ENCODE measurements around the gene COPRS.
"Not testable (repeated sequence)": the region's sequence is repeated elsewhere in the genome, so short reads cannot be mapped to it uniquely, and the experiment has no call there.

Gene COPRS

DNA sequence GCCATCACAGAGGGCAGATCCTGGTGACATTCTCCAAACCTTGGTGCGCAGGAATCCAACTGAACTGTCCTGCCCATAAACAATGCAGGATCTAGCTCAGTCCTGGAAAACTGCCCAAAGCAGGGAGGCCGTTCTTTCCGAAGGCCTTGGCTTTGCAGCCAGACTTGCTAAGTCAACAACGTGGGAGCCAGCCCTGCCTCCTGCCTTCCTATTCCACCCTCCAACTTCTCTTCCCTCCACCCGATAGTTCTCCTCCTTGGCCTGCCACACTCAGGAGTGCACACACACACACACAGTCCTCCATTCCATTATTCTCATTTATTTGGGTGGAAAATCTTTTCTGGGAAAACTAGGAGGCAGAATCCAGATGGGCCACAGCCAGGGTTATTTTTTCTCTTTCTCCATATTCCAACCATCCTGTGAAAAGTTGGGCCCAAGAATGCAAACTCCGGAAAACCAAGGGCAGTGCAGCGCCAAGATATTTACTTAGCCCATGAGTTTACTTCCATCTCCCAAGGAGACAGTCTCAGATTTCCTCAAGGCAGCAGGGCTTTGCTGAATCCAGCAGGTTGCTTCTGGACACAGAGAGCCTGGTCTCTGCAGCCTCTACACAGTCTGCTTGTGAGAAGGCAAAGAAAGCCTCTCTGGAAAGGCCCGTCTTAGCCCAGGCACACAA, 15.8 kb downstream of the COPRS start:
- no peak for DNase-seq

GRCh38 chr17:31842195-31843069, 16.6 kb downstream of the COPRS start:
- DNase-seq, result no peak

- no peak for DNase-seq
Measured at GRCh38 chr17:31841850-31842194, 17.2 kb downstream of the COPRS start.

GRCh38 chr17:31838636-31839225, 20.3 kb downstream of the COPRS start:
- no peak for DNase-seq

GRCh38 chr17:31835984-31836383, 23.1 kb downstream of the COPRS start:
- no peak for DNase-seq

DNA sequence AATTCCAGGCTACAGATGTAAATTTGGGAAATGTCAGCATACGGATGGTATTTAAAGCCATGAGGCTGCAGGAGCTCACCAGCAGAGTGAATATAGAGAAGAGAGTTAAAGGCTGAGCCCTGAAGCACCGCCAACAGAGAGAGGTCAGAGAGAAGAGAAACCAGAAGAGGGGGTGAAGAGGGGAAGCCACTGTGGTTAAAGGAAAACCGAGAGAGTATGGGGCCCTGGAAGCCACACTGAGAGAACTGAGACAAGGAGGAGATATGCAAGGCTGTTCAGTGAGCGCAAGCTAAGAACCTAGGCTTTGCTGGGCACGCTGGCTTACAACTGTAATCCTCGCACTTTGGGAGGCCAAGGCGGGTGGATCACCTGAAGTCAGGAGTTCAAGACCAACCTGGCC, 24.6 kb downstream of the COPRS start:
- DNase-seq, result no peak

DNA sequence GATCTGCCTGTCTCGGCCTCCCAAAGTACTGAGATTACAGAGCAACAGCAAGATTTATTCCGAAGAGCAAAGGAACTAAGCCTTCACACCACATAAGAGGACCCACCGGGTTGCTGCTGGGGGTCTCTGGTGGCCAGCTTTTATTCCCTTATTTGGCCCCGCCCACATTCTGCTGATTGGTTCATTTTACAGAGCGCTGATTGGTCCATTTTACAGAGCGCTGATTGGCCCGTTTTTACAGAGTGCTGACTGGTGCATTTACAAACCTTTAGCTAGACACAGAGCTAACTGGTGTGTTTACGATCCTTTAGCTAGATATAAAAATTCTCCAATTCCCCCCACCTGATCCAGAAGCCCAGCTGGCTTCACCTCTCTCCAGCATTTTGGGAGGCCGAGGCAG, 26.3 kb downstream of the COPRS start:
- DNase-seq, result no peak

GRCh38 chr17:31830971-31831858, 27.8 kb downstream of the COPRS start:
- DNase-seq, result no peak

DNA sequence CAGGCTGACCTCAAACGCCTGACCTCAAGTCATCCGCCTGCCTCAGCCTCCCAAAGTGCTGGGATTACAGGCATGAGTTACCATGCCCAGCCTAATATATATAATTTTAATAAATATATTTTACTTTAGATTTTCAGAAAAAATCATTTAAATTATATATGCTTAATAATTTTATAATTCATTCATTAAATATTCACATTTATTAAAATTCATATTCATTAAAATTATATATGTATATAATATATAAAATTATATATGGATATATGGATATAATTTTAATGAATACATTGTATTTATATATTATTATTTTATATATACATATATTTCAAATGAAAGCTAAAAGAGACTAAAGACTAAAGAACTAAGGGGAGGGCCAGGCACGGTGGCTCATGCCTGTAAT, 29.4 kb downstream of the COPRS start:
- no peak for DNase-seq

- DNase-seq, result not testable (repeated sequence)
Measured at GRCh38 chr17:31828955-31829354, 30.1 kb downstream of the COPRS start.

GRCh38 chr17:31825961-31826691, 32.9 kb downstream of the COPRS start:
- no peak for DNase-seq

DNA sequence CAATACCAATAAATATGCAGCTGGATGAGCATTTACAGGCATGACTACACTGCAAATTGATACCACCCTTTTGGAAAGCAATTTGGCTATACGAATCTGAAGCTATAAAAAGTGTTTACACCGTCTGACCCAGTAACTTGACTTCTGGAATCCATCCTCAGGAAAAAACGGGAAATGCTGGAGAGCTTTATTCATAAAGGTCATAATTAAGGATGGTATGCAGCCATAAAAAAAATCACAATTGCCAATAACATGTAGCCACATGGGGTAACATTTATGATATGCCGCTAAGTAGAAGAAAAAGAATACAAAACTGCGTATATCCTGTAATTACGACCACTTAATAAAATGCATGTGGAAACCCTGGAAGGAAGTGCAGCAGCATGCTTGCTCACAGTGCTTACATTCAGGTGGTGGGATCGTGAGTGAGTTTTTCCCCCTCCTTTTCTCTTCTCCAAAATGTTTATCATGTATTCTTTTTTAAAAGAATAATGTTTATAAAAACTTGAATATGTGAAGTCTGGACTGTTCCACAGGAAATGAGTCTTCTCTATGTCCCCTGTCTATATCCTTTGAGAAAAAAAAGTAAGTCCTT, 34.2 kb downstream of the COPRS start:
- no peak for DNase-seq

- DNase-seq, result no peak
Measured at GRCh38 chr17:31823014-31823413, 36.0 kb downstream of the COPRS start.

- DNase-seq, result no peak
Measured at GRCh38 chr17:31820691-31821435, 38.2 kb downstream of the COPRS start.

- DNase-seq, result no peak
Measured at GRCh38 chr17:31819578-31819977, 39.5 kb downstream of the COPRS start.

DNA sequence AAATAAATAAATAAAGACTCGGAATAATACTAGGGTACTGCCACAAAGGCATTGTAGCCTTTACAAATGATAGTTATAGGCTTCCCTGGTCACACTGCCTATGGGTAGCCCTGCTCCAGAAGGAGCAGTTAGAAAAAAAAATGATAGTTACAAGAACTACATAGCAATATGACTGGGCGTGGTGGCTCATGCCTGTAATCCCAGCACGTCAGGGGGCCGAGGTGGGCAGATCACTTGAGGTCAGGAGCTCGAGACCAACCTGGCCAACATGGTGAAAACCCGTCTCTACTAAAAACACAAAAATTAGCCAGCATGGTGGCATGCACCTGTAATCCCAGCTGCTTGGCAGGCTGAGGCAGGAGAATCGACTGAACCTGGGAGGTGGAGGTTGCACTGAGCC, 40.2 kb downstream of the COPRS start:
- not testable (repeated sequence) for DNase-seq

DNA sequence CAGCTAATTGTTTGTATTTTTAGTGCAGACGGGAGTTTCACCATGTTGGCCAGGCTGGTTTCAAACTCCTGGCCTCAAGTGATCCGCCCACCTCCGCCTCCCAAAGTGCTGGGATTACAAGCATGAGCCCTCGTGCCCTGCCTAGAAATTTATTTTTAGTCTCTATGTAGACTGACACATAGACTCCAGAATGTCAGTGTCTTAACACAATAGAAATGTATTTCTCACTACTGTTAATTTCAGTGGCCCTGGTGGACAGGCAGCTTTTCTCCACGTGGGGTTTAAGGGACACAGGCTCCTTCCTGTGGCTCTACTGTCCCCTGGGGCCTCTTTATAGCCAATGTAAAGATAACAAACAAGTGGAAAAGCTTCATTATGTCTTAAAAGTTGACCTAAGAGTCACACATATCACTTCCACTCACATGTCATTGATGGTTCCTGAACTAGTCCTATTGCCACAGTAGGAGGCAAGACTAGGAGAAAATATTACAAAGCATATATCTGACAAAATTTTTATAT, 43.8 kb downstream of the COPRS start:
- DNase-seq, result no peak

GRCh38 chr17:31811101-31811500, 47.9 kb downstream of the COPRS start:
- DNase-seq, result no peak

GRCh38 chr17:31809876-31810275, 49.2 kb downstream of the COPRS start:
- DNase-seq, result not testable (repeated sequence)

- DNase-seq, result no peak
Measured at GRCh38 chr17:31808521-31809050, 50.5 kb downstream of the COPRS start.

DNA sequence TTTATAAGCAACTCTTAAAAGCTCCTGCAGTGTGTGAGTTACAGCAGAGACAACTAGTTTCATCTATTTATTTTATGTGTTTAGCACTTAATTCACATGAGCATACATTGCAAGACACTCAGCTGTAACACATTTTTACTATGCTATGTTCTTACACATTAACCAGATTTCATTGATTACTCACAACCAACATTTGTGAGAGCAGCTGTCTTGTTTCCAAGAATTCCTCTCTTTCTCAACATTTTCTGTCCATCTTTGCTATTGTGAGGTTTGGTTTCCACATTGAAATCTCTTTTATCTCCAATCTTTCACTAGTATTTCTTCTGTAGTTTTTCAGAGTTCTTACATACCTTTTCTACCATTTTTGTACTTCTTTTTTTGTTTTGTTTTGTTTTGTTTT, 51.2 kb downstream of the COPRS start:
- DNase-seq, result no peak

All from GOT3 (cell line).